HG02943 (cell line): ENCODE data around the gene SYTL2.
A peak's percentile ranks its signal among the peaks of the same experiment; 100 is the strongest.
"Not testable (repeated sequence)": the region's sequence is repeated elsewhere in the genome, so short reads cannot be mapped to it uniquely, and the experiment has no call there.

Experiments used
- ATAC-seq: cut with Tn5 transposase; IDR thresholded peaks from one replicate; pipeline ENCODE4 v1.9.1; 2021; ENCODE audit warnings: mild to moderate bottlenecking, low read depth, moderate library complexity; ENCODE audit not compliant: unreplicated experiment

Gene SYTL2

DNA sequence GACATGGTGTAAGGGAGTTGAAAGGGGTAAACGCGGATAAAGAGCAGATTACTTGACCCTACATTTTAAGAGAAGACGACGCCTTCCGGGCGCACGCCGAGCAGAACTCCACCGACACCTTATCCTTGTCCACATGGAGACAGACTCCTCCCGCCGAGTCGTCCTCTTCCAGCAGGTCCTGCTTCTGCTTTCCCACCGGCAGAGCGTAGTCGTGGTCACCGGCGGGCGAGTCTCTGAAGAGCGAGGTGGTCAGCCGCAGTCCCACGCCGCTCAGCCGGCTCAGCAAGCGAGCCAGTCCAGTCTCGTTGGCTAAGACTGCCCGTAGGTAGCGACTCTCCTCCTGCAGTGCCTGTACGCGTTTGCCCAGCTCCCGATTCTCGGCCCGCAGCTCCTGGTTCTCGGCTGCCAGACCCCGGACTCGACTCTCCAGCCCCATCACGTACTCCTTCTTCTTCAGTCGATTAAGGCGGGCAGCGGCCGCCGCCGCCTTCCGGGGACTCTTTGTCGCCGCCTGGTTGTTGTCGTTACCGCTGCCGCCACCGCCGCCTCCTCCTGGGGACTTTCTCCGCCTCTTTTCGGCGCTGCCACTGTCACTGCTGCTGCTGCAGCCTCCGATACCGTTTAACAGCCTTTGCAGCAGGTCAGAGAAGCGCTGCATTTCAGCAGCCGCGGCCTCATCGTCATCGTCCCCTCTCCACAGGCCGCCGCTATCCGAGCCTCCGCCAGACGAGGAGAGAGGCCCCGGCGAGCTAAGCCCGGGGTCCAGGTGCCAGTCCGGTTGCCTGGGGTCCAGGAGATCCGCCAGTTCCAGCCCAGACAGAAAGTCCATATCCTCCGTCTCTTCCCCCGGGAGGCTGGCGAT is 147.0 kb downstream of the SYTL2 start:
- ATAC-seq: peak; percentile 62

- ATAC-seq: no peak
Observed at GRCh38 chr11:85663080-85663752, 147.7 kb downstream of the SYTL2 start.

DNA sequence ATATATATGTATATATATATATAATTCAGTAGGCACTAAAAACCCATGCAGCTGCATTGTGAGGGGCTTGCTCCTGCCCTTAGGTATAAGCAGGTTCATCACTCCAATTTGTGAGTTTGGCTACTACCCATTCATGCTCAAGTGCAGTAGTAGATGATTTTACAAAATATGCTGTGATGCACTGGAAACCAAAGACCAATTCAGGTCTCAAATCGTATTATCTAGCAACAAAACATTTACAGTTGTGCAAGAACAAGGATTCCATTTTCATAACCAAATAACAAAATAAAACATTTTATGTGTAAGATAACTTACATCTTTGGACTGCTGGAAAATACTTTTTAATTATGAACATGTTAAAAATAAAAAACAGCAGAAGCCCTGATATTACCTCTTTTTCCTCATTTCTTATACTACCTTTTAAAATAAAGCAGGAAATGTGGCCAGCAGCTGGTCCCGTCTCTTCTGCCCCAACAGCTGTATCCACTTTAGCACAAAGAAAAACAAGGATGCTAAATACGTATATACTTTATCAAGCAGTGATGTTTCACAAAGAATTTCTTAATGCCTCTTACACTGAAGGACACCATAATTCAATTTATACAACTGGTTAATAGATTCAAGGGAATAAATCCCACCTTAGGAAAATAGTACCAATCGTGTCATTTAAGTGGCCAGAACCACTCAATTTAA is 148.8 kb downstream of the SYTL2 start:
- ATAC-seq: no peak

DNA sequence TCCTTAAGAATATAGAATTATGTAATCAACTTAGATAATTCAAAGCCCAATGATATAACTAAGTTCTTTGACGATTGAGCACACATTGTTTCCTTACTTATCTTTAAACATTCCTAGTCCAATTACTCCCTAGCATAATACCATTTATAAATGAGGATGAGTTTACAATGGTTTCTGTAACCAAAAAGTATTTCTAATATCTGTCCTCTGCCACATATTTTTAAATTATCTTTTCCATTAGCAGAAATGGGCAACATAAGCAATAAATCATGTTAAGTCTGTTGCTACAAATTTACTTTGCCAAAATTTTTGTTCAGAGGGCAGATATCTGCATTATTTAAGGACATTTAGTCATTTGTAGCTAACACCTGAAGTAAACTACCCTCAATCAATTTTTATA is 152.8 kb downstream of the SYTL2 start:
- ATAC-seq: no peak

DNA sequence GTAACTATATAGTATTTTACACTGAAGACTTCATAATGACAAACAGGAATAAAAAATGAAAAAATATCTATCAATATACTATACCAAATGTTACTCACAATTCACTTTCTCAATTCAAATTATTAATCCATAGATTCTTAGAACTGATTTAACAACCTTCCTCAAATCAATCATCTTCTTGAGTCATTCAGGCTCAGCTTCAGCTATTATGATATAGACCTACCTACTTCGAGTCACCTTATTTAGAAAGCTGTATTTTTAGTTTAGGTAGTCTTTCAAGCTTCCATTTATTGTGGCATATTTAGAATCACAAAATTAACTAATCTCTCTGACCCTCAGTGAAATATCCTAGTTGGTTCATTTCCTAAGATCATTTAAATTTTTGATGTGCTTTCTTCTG is 154.2 kb downstream of the SYTL2 start:
- no peak for ATAC-seq

GRCh38 chr11:85654343-85654742 is 156.6 kb downstream of the SYTL2 start:
- not testable (repeated sequence) for ATAC-seq

DNA sequence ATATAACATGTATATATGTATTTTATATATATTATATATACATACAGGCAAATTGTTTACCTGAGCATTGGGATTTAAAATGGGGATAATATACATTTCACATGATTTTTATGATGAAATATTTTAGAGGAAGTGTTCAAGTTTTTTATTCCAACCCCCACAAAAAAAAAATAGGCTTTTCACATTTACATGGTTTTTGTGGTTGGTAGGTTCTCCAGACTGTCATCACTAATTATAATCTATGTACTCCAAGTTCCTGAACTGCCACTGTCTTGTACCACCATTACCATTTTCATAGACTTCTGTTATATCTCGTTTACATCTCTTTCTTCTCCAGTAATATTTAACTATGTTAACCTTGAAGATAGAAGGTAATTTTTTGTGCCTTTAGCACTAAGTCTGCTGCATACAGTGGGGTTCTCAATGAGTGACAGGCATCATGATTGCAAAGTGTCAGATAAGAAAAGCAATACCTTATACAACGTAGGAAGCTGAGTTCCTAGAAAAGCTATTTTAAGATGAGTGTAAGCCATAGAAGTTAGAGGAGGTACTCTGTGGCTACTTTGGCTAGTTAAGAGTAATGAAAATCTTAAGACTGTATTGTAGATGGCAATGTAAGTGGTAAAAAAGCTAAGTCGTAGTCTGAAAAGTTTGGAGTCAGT is 158.0 kb downstream of the SYTL2 start:
- no peak for ATAC-seq

DNA sequence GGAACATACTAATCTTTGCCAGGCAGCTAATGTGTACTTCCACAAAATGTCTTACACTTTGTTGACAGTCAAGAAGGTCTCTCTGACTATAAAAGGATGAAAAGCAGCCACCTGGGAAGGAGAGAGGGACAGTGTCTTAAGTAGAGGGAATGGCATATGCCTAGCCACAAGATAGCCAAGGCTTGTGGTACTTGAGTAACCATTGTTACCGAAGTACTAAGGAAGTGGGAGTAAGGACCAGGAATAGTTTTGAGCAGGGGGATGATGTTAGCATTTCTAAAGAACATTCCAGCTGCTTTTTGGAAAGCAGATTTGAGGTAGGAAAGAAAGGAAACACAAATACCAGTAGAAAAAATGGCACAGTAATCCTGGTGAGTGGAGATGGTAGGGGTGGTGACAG is 159.8 kb downstream of the SYTL2 start:
- ATAC-seq: no peak

DNA sequence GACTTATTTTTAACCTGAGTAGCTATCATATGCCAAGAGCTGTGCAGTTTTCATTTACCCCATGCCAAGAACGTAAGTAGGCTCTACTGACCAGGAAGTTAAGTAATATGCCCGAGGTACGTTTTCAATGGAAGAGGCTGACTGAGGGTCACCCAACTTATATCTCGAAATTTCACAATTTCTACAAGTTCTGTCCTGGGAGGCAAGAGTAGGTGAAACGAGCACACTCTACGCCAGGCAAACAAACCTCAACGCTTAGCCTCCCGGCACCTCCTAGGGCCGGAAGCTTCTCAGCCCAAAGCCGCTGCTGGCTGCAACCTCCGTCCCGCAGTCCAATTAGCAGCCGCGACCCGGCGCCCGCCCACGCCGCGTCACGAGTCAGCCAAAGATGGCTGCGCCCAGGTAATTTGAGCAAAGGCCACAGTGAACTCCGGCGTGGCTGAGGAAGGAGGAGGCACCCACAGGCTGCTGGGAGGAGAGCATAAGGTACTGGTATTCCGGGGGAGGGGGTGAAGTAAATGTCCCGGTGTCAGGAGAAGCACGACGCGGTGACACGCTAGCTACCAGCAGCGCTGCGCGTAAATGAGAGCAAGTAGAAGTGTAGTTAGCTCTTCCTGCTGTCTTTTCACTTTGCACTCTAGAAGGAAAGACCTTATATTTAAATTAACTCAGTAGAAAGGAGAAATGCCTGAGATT is 163.2 kb downstream of the SYTL2 start, which contains the start of gene TMEM126A:
Gene TMEM126A (plus strand): TSS at position 364 of the 696 bp plus-strand sequence. CDS start 2,289 bp downstream, outside the sequence.
- peak; percentile 100 for ATAC-seq

DNA sequence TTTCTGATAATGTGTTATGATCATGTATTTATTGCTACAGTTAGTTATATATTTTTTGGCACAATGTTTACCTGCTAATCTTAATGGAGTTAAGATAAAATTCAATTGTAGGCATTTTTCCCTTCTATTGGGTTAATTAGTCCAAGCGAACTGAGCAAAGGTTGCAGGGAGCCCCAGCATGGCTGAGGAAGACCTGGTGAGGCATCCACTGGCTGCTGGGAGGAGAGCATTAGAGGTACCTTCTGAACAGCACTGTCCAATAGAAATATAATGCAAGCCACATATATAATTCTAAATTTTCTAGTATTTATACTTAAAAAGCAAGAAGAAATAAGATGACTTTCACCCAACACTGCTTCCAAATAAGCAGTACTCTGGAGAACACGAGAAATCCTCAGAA is 163.9 kb downstream of the SYTL2 start:
- ATAC-seq: peak; percentile 11
